HCT116 (cell line): ENCODE data around the gene ADAMTS16. TPM values are rescaled to one million over a fixed set of nuclear protein-coding genes. Genes with fewer than 3 reads are reported as not detected.

Experiments used
- ATAC-seq: fragments of 200-7000 bp; cut with Tn5 transposase; 2 replicates; pipeline ENCODE4 v1.9.1; 2020; ENCODE audit warnings: mild to moderate bottlenecking, moderate library complexity
- BruUV-seq: library from RNA; stranded (reverse); fragments of 400-500 nt; replicated peaks from 2 replicates; lab custom pipeline; 2021; lab: Mats Ljungman, UMichigan
- CTCF ChIA-PET: fragments of 300-600 bp; sonication (Branson Sonifier 250); formaldehyde crosslinking; loops from one replicate; lab custom pipeline; 2021; ENCODE audit warnings: antibody characterized with exemption; lab: Charles Lee
- POLR2A ChIA-PET: fragments of 300-600, 350-600 bp; sonication (Branson Sonifier 250); formaldehyde crosslinking; loops from one replicate; lab custom pipeline; 2021; ENCODE audit warnings: antibody characterized with exemption; lab: Charles Lee
- RAD21 ChIA-PET, 2 experiments: fragments of 300-600 bp; sonication (Branson Sonifier 250); formaldehyde crosslinking; loops; one replicate each; lab custom pipeline; 2023; ENCODE audit warnings: low total read pairs in 2 of 2; ENCODE audit not compliant: uncharacterized antibody in 2 of 2, unreplicated experiment in 2 of 2, low non-redundant PET in 1 of 2; lab: Charles Lee
- DNase-seq: peaks from one replicate; pipeline ENCODE4 v3.0.0-alpha.2; 2010; ENCODE audit warnings: low read depth, low spot score
- H2AFZ ChIP-seq: fragments of 200-600 bp; shearing (Covaris generic), sonication (generic); 2 replicates; pipeline ENCODE4 v1.6.1; 2017; ENCODE audit warnings: low read depth, mixed run types, mixed read lengths, antibody characterized with exemption, low read length; ENCODE audit not compliant: poor library complexity, severe bottlenecking
- H3K27ac ChIP-seq: 2 replicates; pipeline ENCODE4 v1.5.1; 2012; ENCODE audit warnings: low read depth, low read length
- H3K27me3 ChIP-seq: fragments of 200-600 bp; sonication (generic); 2 replicates; pipeline ENCODE4 v1.6.1; 2016; ENCODE audit warnings: mixed run types, low read length, mixed read lengths; ENCODE audit not compliant: insufficient read depth
- H3K36me3 ChIP-seq, 2 experiments: fragments of 200-500 bp in 1 of 2; fragments of 200-600 bp in 1 of 2; sonication (Bioruptor generic) in 1 of 2; sonication (generic) in 1 of 2; 2 replicates each; pipeline versions ENCODE4 v1.5.1 to v1.6.1; 2014 to 2016; ENCODE audit warnings: low read length in 2 of 2, inconsistent platforms in 1 of 2, mixed read lengths in 1 of 2, mixed run types in 1 of 2; ENCODE audit not compliant: insufficient read depth in 2 of 2, control insufficient read depth in 1 of 2
- H3K4me1 ChIP-seq, 2 experiments: fragments of 200-600 bp in 1 of 2; sonication (generic) in 1 of 2; 2 replicates each; pipeline versions ENCODE4 v1.5.1 to v1.6.1; 2012 to 2017; ENCODE audit warnings: low read length in 2 of 2, inconsistent platforms in 1 of 2, mild to moderate bottlenecking in 1 of 2, mixed read lengths in 1 of 2, mixed run types in 1 of 2, moderate library complexity in 1 of 2; ENCODE audit not compliant: insufficient read depth in 2 of 2, control insufficient read depth in 1 of 2
- H3K4me2 ChIP-seq: fragments of 200-600 bp; sonication (generic); 2 replicates; pipeline ENCODE4 v1.6.1; 2017; ENCODE audit warnings: mixed run types, low read length, mixed read lengths
- H3K4me3 ChIP-seq, 2 experiments: fragments of 200-600 bp in 1 of 2; sonication (generic) in 1 of 2; replicated peaks in 1 of 2; 2 replicates each; pipeline ENCODE4 v1.5.1; 2011 to 2016; ENCODE audit warnings: low read length in 2 of 2, control low read depth in 1 of 2, low read depth in 1 of 2, mild to moderate bottlenecking in 1 of 2, mixed read lengths in 1 of 2, mixed run types in 1 of 2
- H3K79me2 ChIP-seq: fragments of 200-600 bp; sonication (generic); 2 replicates; pipeline ENCODE4 v1.6.1; 2017; ENCODE audit warnings: mild to moderate bottlenecking, mixed run types, low read length, moderate library complexity, mixed read lengths; ENCODE audit not compliant: insufficient read depth
- H3K9ac ChIP-seq: fragments of 200-600 bp; sonication (generic); 2 replicates; pipeline ENCODE4 v1.6.1; 2016; ENCODE audit warnings: low read length, mixed read lengths
- H3K9me2 ChIP-seq: fragments of 200-600 bp; sonication (generic), shearing (Covaris generic); 2 replicates; pipeline ENCODE4 v1.6.1; 2017; ENCODE audit warnings: mixed run types, mild to moderate bottlenecking, moderate library complexity; ENCODE audit not compliant: insufficient read depth
- H3K9me3 ChIP-seq, 2 experiments: fragments of 200-500 bp in 1 of 2; fragments of 200-600 bp in 1 of 2; sonication (Bioruptor generic) in 1 of 2; sonication (generic) in 1 of 2; 2 replicates each; pipeline ENCODE4 v1.6.1; 2014 to 2017; ENCODE audit warnings: low read length in 2 of 2, mixed read lengths in 2 of 2, inconsistent platforms in 1 of 2, low read depth in 1 of 2, mild to moderate bottlenecking in 1 of 2, mixed run types in 1 of 2, moderate library complexity in 1 of 2; ENCODE audit not compliant: control insufficient read depth in 1 of 2, insufficient read depth in 1 of 2
- H4K20me1 ChIP-seq: fragments of 200-600 bp; sonication (generic), shearing (Covaris generic); 2 replicates; pipeline ENCODE4 v1.6.1; 2017; ENCODE audit warnings: mixed run types, mild to moderate bottlenecking, moderate library complexity; ENCODE audit not compliant: insufficient read depth
- CEBPB ChIP-seq: IDR thresholded peaks from 2 replicates; pipeline ENCODE4 v1.6.1; 2012; ENCODE audit warnings: low read depth
- CTCF ChIP-seq, 3 experiments: fragments of 200-600 bp in 1 of 3; sonication (generic) in 1 of 3; IDR thresholded peaks in 2 of 3; conservative IDR thresholded peaks in 1 of 3; 2 replicates each; pipeline ENCODE4 v1.5.1; 2012 to 2017; ENCODE audit warnings: low read depth in 2 of 3, low read length in 2 of 3, antibody characterized with exemption in 1 of 3, borderline replicate concordance in 1 of 3, control low read depth in 1 of 3, mild to moderate bottlenecking in 1 of 3, mixed read lengths in 1 of 3, mixed run types in 1 of 3, moderate library complexity in 1 of 3; ENCODE audit not compliant: insufficient read depth in 1 of 3
- EGR1 ChIP-seq: IDR thresholded peaks from 2 replicates; pipeline ENCODE4 v1.6.1; 2012; ENCODE audit warnings: low read depth
- ELF1 ChIP-seq: IDR thresholded peaks from 2 replicates; pipeline ENCODE4 v1.6.1; 2012; ENCODE audit warnings: low read depth, borderline replicate concordance
- EZH2 ChIP-seq: fragments of 200-600 bp; sonication (generic); IDR thresholded peaks from 2 replicates; pipeline ENCODE4 v1.6.1; 2017; ENCODE audit warnings: antibody characterized with exemption, mixed run types
- EZH2phosphoT487 ChIP-seq: fragments of 200-600 bp; IDR thresholded peaks from 2 replicates; pipeline ENCODE4 v1.6.1; 2018; ENCODE audit warnings: antibody characterized with exemption, borderline replicate concordance
- FOSL1 ChIP-seq: IDR thresholded peaks from 2 replicates; pipeline ENCODE4 v1.6.1; 2012; ENCODE audit warnings: low read depth
- JUND ChIP-seq: IDR thresholded peaks from 2 replicates; pipeline ENCODE4 v1.6.1; 2012
- POLR2A ChIP-seq: IDR thresholded peaks from 2 replicates; pipeline ENCODE4 v1.7.0; 2011; ENCODE audit warnings: borderline replicate concordance; ENCODE audit not compliant: insufficient read depth, insufficient read length; ENCODE audit errors: extremely low read depth
- SIN3A ChIP-seq: IDR thresholded peaks from 2 replicates; pipeline ENCODE4 v1.6.1; 2012; ENCODE audit warnings: low read depth
- SRF ChIP-seq: IDR thresholded peaks from 2 replicates; pipeline ENCODE4 v1.6.1; 2012; ENCODE audit warnings: low read depth
- YY1 ChIP-seq: IDR thresholded peaks from 2 replicates; pipeline ENCODE4 v1.6.1; 2011; ENCODE audit warnings: low read length, low read depth, moderate library complexity, mild to moderate bottlenecking; ENCODE audit not compliant: insufficient replicate concordance; ENCODE audit errors: extremely low read depth
- ZNF274 ChIP-seq: fragments of 200-500 bp; sonication (Bioruptor generic); IDR thresholded peaks from 2 replicates; pipeline ENCODE4 v1.6.1; 2014; ENCODE audit warnings: mild to moderate bottlenecking, low read depth, low read length, inconsistent platforms
- intact Hi-C: fragments of 100-400 bp; cut with micrococcal nuclease; formaldehyde crosslinking; loops from 2 replicates; pipeline ENCODE4 v1.10.0; 2022
- total RNA-seq: library from RNA; stranded (reverse); gene quantifications from one replicate; pipeline ENCODE4 v1.2.1, GENCODE V29; 2021; ENCODE audit not compliant: unreplicated experiment
- TF ChIP-seq, protein P1 (sequence below): IDR thresholded peaks from 2 replicates; pipeline ENCODE4 v1.6.1; 2012
- TF ChIP-seq, protein P2 (sequence below): IDR thresholded peaks from 2 replicates; pipeline ENCODE4 v1.6.1; 2011; ENCODE audit warnings: mild to moderate bottlenecking, low read length, moderate library complexity; ENCODE audit not compliant: insufficient replicate concordance; ENCODE audit errors: extremely low read depth

ADAMTS16 gene
- total RNA-seq, 1 experiment from 2014 or later, result 2.4 TPM

GRCh38 chr5:5264727-5265126 lies 124.6 kb downstream of the ADAMTS16 start:
- TF ChIP-seq EGR1 (no peak), SIN3A (no peak), EZH2phosphoT487 (no peak), SRF (no peak), ELF1 (no peak)
- TF ChIP-seq, protein P1, sequence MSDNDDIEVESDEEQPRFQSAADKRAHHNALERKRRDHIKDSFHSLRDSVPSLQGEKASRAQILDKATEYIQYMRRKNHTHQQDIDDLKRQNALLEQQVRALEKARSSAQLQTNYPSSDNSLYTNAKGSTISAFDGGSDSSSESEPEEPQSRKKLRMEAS, result no peak
- no peak overlapping the region for H3K27ac ChIP-seq
- RAD21 ChIA-PET, result no interaction called here
- no peaks in the 10 kb centered on the region for H3K27me3 ChIP-seq
- H3K4me2 ChIP-seq, result no peak overlapping the region
- ATAC-seq, result no peak
- no peak for DNase-seq
- intact Hi-C loops, result no loop called here
- H3K4me1 ChIP-seq, result no peaks in the 10 kb centered on the region
- H4K20me1 ChIP-seq, result no peaks in the 10 kb centered on the region
- H3K79me2 ChIP-seq, result no peaks in the 10 kb centered on the region
- H3K9ac ChIP-seq, result no peak overlapping the region
- POLR2A ChIA-PET, result no interaction called here
- CTCF ChIA-PET, result no interaction called here
- H3K4me3 ChIP-seq, result no peak overlapping the region
- BruUV-seq, result no TSS peak
- no peak overlapping the region for H2AFZ ChIP-seq
- H3K9me3 ChIP-seq, result no peaks in the 10 kb centered on the region
- no peaks in the 10 kb centered on the region for H3K9me2 ChIP-seq
- no peaks in the 10 kb centered on the region for H3K36me3 ChIP-seq

GRCh38 chr5:5266297-5266696 lies 126.2 kb downstream of the ADAMTS16 start:
- H2AFZ ChIP-seq, result no peak overlapping the region
- intact Hi-C loops, result no loop called here
- RAD21 ChIA-PET, result no interaction called here

More at GRCh38 chr5:5266297-5266696, 126.2 kb downstream of the ADAMTS16 start:
- no peak for TF ChIP-seq EZH2phosphoT487
- TF ChIP-seq FOSL1, result no peak
- TF ChIP-seq CEBPB, result no peak
- TF ChIP-seq EZH2, result no peak
- no peak for TF ChIP-seq YY1
- TF ChIP-seq ZNF274, result no peak
- TF ChIP-seq SRF, result no peak
- TF ChIP-seq, protein P2, sequence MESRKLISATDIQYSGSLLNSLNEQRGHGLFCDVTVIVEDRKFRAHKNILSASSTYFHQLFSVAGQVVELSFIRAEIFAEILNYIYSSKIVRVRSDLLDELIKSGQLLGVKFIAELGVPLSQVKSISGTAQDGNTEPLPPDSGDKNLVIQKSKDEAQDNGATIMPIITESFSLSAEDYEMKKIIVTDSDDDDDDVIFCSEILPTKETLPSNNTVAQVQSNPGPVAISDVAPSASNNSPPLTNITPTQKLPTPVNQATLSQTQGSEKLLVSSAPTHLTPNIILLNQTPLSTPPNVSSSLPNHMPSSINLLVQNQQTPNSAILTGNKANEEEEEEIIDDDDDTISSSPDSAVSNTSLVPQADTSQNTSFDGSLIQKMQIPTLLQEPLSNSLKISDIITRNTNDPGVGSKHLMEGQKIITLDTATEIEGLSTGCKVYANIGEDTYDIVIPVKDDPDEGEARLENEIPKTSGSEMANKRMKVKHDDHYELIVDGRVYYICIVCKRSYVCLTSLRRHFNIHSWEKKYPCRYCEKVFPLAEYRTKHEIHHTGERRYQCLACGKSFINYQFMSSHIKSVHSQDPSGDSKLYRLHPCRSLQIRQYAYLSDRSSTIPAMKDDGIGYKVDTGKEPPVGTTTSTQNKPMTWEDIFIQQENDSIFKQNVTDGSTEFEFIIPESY, result no peak
- no peak for TF ChIP-seq SIN3A
- no peak for TF ChIP-seq JUND
- TF ChIP-seq POLR2A, result no peak
- TF ChIP-seq CTCF (IDR thresholded peaks at IDR 0.05 in 2 of 3, conservative IDR thresholded peaks at IDR 0.05 in 1 of 3; ENCODE audit: borderline replicate concordance in 1 of 3, insufficient read depth in 1 of 3, low read depth in 2 of 3, low read length in 2 of 3), result no peak
- ChIA-PET POLR2A (no interaction called here), CTCF (no interaction called here)
- no peak overlapping the region for H3K4me3 ChIP-seq
- no peak overlapping the region for H3K9ac ChIP-seq
- H3K36me3 ChIP-seq, result no peaks in the 10 kb centered on the region
- H3K4me1 ChIP-seq, result peaks cover 6 to 9% of the 10 kb centered on the region in 2 experiments; a peak in 3 of 4 replicates
- H3K27me3 ChIP-seq, result no peaks in the 10 kb centered on the region
- DNase-seq, result no peak
- no peak overlapping the region for H3K4me2 ChIP-seq
- no peaks in the 10 kb centered on the region for H4K20me1 ChIP-seq
- H3K79me2 ChIP-seq, result no peaks in the 10 kb centered on the region
- H3K9me3 ChIP-seq, result no peaks in the 10 kb centered on the region
- H3K9me2 ChIP-seq, result no peaks in the 10 kb centered on the region
- no TSS peak for BruUV-seq
- no peak for ATAC-seq
- H3K27ac ChIP-seq, result no peak overlapping the region
